Measurements from ENCODE around the gene SULT1C4. TPM values are rescaled to one million over a fixed set of nuclear protein-coding genes. Genes with fewer than 3 reads are reported as not detected.

SULT1C4 gene
- total RNA-seq, 2 experiments from 2014 or later: not detected

DNA sequence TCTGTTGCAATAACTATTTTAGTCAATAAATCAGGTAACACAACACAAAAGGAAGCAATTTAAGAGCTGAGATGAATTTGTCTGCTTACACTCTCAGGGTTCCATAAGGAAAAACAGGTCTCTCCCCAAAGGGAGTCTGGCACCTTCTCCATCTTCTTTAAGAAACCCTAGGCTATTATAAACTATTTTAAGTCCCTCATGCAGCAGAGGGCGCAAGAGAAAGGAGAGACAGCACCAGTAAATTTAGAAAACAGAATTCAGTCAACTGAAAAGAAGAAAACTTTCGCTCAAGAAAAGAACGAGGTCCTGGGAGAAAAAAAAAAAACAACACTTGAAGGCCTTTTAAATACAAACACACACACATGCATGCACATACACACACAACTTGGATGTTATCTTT, 19.1 kb downstream of the SULT1C4 start:
- H3K4me1 Mint-ChIP-seq: no peaks in the 10 kb centered on the region
- peaks cover 2% of the 10 kb centered on the region for H3K36me3 Mint-ChIP-seq (ENCODE audit: low read depth)

GRCh38 chr2:108399479-108399878, 21.7 kb downstream of the SULT1C4 start:
- no peaks in the 10 kb centered on the region for H3K4me1 Mint-ChIP-seq
- intact Hi-C loops (cut with DNase I, micrococcal nuclease): loop anchor here (5.0 kb wide), 1 partner anchor 183 kb away; no protein-coding TSS in a partner anchor
- DNase-seq (no peak), ATAC-seq (no peak)
- no peak overlapping the region for H3K4me3 Mint-ChIP-seq
- ChIA-PET CTCF (no interaction called here), POLR2A (no interaction called here)
- H3K9me3 Mint-ChIP-seq (ENCODE audit: low read depth): peaks cover 9% of the 10 kb centered on the region
- H3K27me3 Mint-ChIP-seq: no peaks in the 10 kb centered on the region
- no peak overlapping the region for H3K27ac Mint-ChIP-seq
- H3K36me3 Mint-ChIP-seq (ENCODE audit: low read depth): peaks cover 3% of the 10 kb centered on the region

More for the DNA sequence above, 19.1 kb downstream of the SULT1C4 start:
- ChIA-PET POLR2A (no interaction called here), CTCF (interaction anchor here (0.6 to 1.0 kb wide), 2 partner anchors 34 to 163 kb away, joined by 3 read pairs; no protein-coding TSS in a partner anchor)
- DNase-seq: peak; percentile 32
- Mint-ChIP-seq H3K27me3 (no peaks in the 10 kb centered on the region), H3K4me3 (no peak overlapping the region), H3K9me3 (ENCODE audit: low read depth) (peaks cover 14% of the 10 kb centered on the region), H3K27ac (no peak overlapping the region)
- ATAC-seq: no peak
- intact Hi-C loops (cut with DNase I, micrococcal nuclease): loop anchor here (5.0 kb wide), 1 partner anchor 185 kb away; no protein-coding TSS in a partner anchor

- DNase-seq: no peak
- H3K9me3 Mint-ChIP-seq (ENCODE audit: low read depth): peaks cover 24% of the 10 kb centered on the region
- CTCF ChIA-PET: no interaction called here
- no peaks in the 10 kb centered on the region for H3K4me1 Mint-ChIP-seq
- POLR2A ChIA-PET: no interaction called here
- H3K36me3 Mint-ChIP-seq (ENCODE audit: low read depth): peaks cover 3% of the 10 kb centered on the region
- H3K4me3 Mint-ChIP-seq: no peak overlapping the region
- ATAC-seq: no peak
- intact Hi-C loops (cut with DNase I, micrococcal nuclease): no loop called here
- no peaks in the 10 kb centered on the region for H3K27me3 Mint-ChIP-seq
- H3K27ac Mint-ChIP-seq: no peak overlapping the region
Observed at GRCh38 chr2:108401800-108402199, 24.0 kb downstream of the SULT1C4 start.

GRCh38 chr2:108403494-108403893, 25.7 kb downstream of the SULT1C4 start:
- ATAC-seq (no peak), DNase-seq (no peak)
- intact Hi-C loops (cut with DNase I, micrococcal nuclease): no loop called here
- Mint-ChIP-seq H3K27me3 (no peaks in the 10 kb centered on the region), H3K9me3 (ENCODE audit: low read depth) (peaks cover 21% of the 10 kb centered on the region), H3K4me3 (no peak overlapping the region), H3K36me3 (ENCODE audit: low read depth) (peaks cover 1% of the 10 kb centered on the region), H3K4me1 (no peaks in the 10 kb centered on the region), H3K27ac (no peak overlapping the region)
- ChIA-PET CTCF (interaction anchor here (0.6 kb wide), 1 partner anchor 12 kb away, joined by 3 read pairs; no protein-coding TSS in a partner anchor), POLR2A (no interaction called here)

DNA sequence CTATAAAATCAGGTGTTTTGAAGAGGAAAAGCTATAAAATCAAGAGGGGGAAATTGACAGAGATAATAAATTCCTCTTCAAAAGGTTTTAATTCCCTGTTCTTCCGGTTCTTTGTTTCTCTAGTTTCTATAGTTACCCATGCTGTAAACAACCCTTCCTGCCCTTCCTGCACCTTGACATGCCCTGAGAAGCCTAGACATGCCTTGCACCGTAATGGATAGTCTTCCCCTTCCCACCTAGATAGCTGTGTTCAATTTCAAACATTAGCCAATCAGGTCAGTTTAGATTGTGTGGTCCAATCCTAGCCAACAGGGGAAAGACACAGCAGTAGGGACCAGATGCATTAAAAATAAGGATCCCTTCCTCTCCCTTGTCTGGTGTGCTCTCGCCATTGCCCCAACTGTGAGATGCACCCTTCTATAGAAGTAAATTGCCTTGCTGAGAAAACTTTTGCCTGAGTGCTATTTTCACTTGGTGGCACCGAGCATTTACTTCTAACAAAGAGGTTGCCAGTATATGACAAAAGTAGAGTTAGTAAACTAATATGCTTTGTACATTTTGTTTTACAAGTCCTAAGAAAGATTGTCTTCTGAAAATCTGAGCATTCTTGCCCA, 27.1 kb downstream of the SULT1C4 start:
- peaks cover 1% of the 10 kb centered on the region for H3K36me3 Mint-ChIP-seq (ENCODE audit: low read depth)
- H3K27ac Mint-ChIP-seq: no peak overlapping the region
- DNase-seq (no peak), ATAC-seq (no peak)
- H3K4me1 Mint-ChIP-seq: no peaks in the 10 kb centered on the region
- H3K27me3 Mint-ChIP-seq: no peaks in the 10 kb centered on the region
- ChIA-PET POLR2A (no interaction called here), CTCF (no interaction called here)
- peaks cover 19% of the 10 kb centered on the region for H3K9me3 Mint-ChIP-seq (ENCODE audit: low read depth)
- H3K4me3 Mint-ChIP-seq: no peak overlapping the region
- intact Hi-C loops (cut with DNase I, micrococcal nuclease): no loop called here

DNA sequence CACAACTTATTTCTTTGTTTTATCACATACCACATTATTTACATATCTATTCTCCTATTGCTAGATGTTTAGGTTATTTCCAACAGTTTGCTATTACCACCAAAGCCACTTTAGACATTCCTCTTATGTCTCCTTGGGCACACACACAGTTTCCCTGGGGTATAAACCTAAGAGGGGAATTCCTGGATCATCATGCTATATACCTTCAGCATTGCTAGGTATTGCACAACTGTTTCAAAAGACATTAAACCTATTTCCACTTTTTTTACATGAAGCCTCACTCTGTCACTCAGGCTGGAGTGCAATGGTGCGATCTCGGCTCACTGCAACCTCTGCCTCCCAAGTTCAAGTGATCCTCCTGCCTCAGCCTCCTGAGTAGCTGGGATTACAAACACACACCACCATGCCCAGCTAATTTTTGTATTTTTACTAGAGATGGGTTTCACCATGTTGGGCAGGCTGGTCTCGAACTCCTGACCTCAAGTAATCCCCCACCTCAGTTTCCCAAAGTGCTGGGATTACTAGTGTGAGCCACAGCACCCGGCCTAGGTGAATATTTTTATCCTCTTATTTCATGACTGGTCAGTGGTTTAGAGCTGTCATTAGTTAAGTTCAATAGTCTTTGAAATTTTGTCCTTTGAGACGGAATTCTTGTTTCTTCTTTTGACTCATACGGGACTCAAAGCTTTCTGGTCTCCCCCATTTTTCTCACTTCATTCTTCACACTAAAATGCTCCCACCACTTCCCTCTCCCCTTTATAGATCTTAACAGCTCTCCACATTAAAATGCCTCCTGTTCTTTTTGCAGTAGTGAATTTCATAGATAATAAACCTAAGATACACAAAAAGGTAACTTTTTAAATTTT, 30.3 kb downstream of the SULT1C4 start:
- no peaks in the 10 kb centered on the region for H3K27me3 Mint-ChIP-seq
- H3K4me3 Mint-ChIP-seq: no peak overlapping the region
- no peak for DNase-seq
- no peak for ATAC-seq
- ChIA-PET POLR2A (no interaction called here), CTCF (no interaction called here)
- intact Hi-C loops (cut with DNase I, micrococcal nuclease): no loop called here
- peaks cover 17% of the 10 kb centered on the region for H3K9me3 Mint-ChIP-seq (ENCODE audit: low read depth)
- H3K27ac Mint-ChIP-seq: no peak overlapping the region
- no peaks in the 10 kb centered on the region for H3K36me3 Mint-ChIP-seq (ENCODE audit: low read depth)
- H3K4me1 Mint-ChIP-seq: no peaks in the 10 kb centered on the region

GRCh38 chr2:108409768-108410167, 32.0 kb downstream of the SULT1C4 start:
- no peaks in the 10 kb centered on the region for H3K27me3 Mint-ChIP-seq
- DNase-seq (no peak), ATAC-seq (no peak)
- no peak overlapping the region for H3K27ac Mint-ChIP-seq
- peaks cover 13% of the 10 kb centered on the region for H3K9me3 Mint-ChIP-seq (ENCODE audit: low read depth)
- no peaks in the 10 kb centered on the region for H3K4me1 Mint-ChIP-seq
- POLR2A ChIA-PET: no interaction called here
- CTCF ChIA-PET: no interaction called here
- no peak overlapping the region for H3K4me3 Mint-ChIP-seq
- H3K36me3 Mint-ChIP-seq (ENCODE audit: low read depth): no peaks in the 10 kb centered on the region
- intact Hi-C loops (cut with DNase I, micrococcal nuclease): no loop called here

GRCh38 chr2:108412995-108413710, 35.4 kb downstream of the SULT1C4 start:
- H3K27ac Mint-ChIP-seq: no peak overlapping the region
- H3K27me3 Mint-ChIP-seq: no peaks in the 10 kb centered on the region
- no peak for ATAC-seq
- CTCF ChIA-PET: no interaction called here
- intact Hi-C loops (cut with DNase I, micrococcal nuclease): no loop called here
- H3K4me1 Mint-ChIP-seq: no peaks in the 10 kb centered on the region
- no peaks in the 10 kb centered on the region for H3K9me3 Mint-ChIP-seq (ENCODE audit: low read depth)
- POLR2A ChIA-PET: no interaction called here
- no peak for DNase-seq
- no peaks in the 10 kb centered on the region for H3K36me3 Mint-ChIP-seq (ENCODE audit: low read depth)
- H3K4me3 Mint-ChIP-seq: no peak overlapping the region

DNA sequence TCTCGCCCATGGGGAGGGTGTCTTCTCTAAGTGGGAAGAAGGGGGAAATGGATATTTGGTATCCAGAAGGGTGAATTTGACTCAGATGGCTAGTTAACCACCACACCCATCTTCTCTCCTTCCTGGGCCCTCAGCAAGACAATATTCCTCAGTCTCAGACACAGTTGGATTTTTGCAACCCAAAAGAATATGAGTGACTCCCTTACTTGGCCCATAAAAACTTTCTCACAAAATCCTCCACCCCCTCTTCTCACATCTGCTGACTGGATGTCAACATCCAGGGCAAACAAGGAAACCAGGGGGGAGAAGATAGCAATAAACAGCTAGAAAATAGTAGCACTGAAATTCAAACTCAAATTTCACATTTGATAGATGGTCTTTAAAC, 35.9 kb downstream of the SULT1C4 start:
- ChIA-PET CTCF (no interaction called here), POLR2A (no interaction called here)
- Mint-ChIP-seq H3K9me3 (ENCODE audit: low read depth) (no peaks in the 10 kb centered on the region), H3K27ac (no peak overlapping the region), H3K36me3 (ENCODE audit: low read depth) (no peaks in the 10 kb centered on the region), H3K4me3 (no peak overlapping the region), H3K4me1 (no peaks in the 10 kb centered on the region), H3K27me3 (no peaks in the 10 kb centered on the region)
- ATAC-seq (no peak), DNase-seq (no peak)
- intact Hi-C loops (cut with DNase I, micrococcal nuclease): no loop called here

- CTCF ChIA-PET: no interaction called here
- intact Hi-C loops (cut with DNase I, micrococcal nuclease): no loop called here
- Mint-ChIP-seq H3K27me3 (no peaks in the 10 kb centered on the region), H3K4me1 (no peaks in the 10 kb centered on the region), H3K27ac (no peak overlapping the region), H3K4me3 (no peak overlapping the region), H3K36me3 (ENCODE audit: low read depth) (no peaks in the 10 kb centered on the region), H3K9me3 (ENCODE audit: low read depth) (no peaks in the 10 kb centered on the region)
- POLR2A ChIA-PET: no interaction called here
- DNase-seq (no peak), ATAC-seq (peak; percentile 26)
Observed at GRCh38 chr2:108414256-108414876, 36.6 kb downstream of the SULT1C4 start.

- Mint-ChIP-seq H3K9me3 (ENCODE audit: low read depth) (no peaks in the 10 kb centered on the region), H3K36me3 (ENCODE audit: low read depth) (no peaks in the 10 kb centered on the region), H3K4me1 (no peaks in the 10 kb centered on the region), H3K27me3 (no peaks in the 10 kb centered on the region), H3K4me3 (no peak overlapping the region), H3K27ac (no peak overlapping the region)
- ATAC-seq: peak; percentile 55
- intact Hi-C loops (cut with DNase I, micrococcal nuclease): no loop called here
- POLR2A ChIA-PET: no interaction called here
- CTCF ChIA-PET: no interaction called here
- DNase-seq: no peak
Observed at GRCh38 chr2:108414945-108415344, 37.2 kb downstream of the SULT1C4 start.
